Right atrium auricular region (tissue), 2 donors: ENCODE measurements around the gene MISP3. TPM values are rescaled to one million over a fixed set of nuclear protein-coding genes. Genes with fewer than 3 reads are reported as not detected.

Source experiments
- DNase-seq: peaks from one replicate; pipeline ENCODE4 v3.0.0-alpha.2; 2019; ENCODE audit warnings: low spot score
- H3K27ac ChIP-seq, 2 donors: fragments of 200-600 bp; sonication (generic); 1 replicate in 1 of 2; 2 replicates in 1 of 2; pipeline ENCODE4 v1.5.1; 2016 to 2019
- H3K27me3 ChIP-seq, 2 donors: fragments of 200-600 bp; sonication (generic); one replicate each; pipeline versions ENCODE4 v1.5.1 to v1.6.0; 2017 to 2019
- H3K36me3 ChIP-seq: fragments of 200-600 bp; sonication (generic); one replicate; pipeline ENCODE4 v1.5.1; 2016
- H3K4me1 ChIP-seq, 2 donors: fragments of 200-600 bp; sonication (generic); one replicate each; pipeline versions ENCODE4 v1.5.1 to v1.6.0; 2017 to 2019
- H3K4me3 ChIP-seq, 2 donors: fragments of 200-600 bp; sonication (generic); 1 replicate in 1 of 2; 2 replicates in 1 of 2; pipeline ENCODE4 v1.5.1; 2017 to 2019; ENCODE audit warnings: mild to moderate bottlenecking in 1 of 2, moderate library complexity in 1 of 2
- H3K9me3 ChIP-seq, 2 donors: fragments of 200-600 bp; sonication (generic); one replicate each; pipeline ENCODE4 v1.5.1; 2019
- CTCF ChIP-seq, 2 donors: fragments of 200-600 bp; sonication (generic); IDR thresholded peaks; one replicate each; pipeline ENCODE4 v1.5.1; 2019; ENCODE audit warnings: antibody characterized with exemption in 2 of 2
- total RNA-seq, 2 donors: library from RNA; depleted of rRNA; stranded (reverse); fragments of >200 nt; gene quantifications; one replicate each; pipeline ENCODE4 v1.1.0, GENCODE V29; 2016

The MISP3 gene
- total RNA-seq, 2 donors from 2014 or later: 8.7 to 12.1 TPM

DNA sequence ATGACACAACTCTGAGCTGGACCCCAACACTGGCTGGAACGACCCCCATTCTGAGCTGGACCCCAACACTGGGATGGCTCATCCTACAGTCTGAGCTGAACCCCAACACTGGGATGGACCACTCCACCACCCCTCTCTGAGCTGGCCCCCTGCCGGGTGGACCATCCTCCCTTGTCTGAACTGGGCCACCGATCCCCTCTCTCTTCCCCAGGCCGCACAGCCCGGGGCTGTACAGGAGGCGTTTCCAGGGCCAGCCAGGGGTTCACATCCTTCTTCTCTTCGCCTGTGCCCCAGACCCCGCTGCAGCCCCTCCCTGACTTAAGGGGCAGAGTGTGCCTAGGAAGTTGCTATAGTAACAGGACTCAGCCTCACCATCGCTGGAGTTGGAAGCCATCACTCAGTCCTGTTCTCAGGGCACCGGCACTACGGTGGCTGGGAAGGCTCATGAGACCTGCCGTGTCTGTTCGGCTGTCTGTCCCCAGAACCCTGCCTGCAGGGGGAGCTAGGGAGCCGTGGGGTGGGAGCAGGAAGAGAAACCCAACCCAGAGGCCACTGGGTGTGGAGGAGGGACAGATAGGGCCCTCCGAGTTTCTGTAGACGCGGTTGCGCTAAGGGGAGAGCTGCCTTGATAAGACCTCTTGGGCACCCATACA is 41.3 kb downstream of the MISP3 start:
- no peaks in the 10 kb centered on the region for H3K27me3 ChIP-seq
- H3K27ac ChIP-seq: peak overlapping the region; percentile 92 to 96
- H3K9me3 ChIP-seq: no peaks in the 10 kb centered on the region
- peak overlapping the region in 1 of 2 donors; percentile 35 for H3K4me3 ChIP-seq
- DNase-seq: no peak
- peaks cover 0 to 74% of the 10 kb centered on the region in 2 donors for H3K4me1 ChIP-seq
- no peak for TF ChIP-seq CTCF (IDR thresholded peaks at IDR 0.05)
- H3K36me3 ChIP-seq: peaks cover 4% of the 10 kb centered on the region

GRCh38 chr19:14114439-14114838 is 41.9 kb downstream of the MISP3 start:
- no peak for DNase-seq
- Histone ChIP-seq H3K4me3 (no peak overlapping the region), H3K9me3 (no peaks in the 10 kb centered on the region), H3K4me1 (peaks cover 0 to 79% of the 10 kb centered on the region in 2 donors), H3K27ac (peak overlapping the region; percentile 92 to 96), H3K36me3 (no peaks in the 10 kb centered on the region), H3K27me3 (no peaks in the 10 kb centered on the region)
- TF ChIP-seq CTCF (IDR thresholded peaks at IDR 0.05): no peak

DNA sequence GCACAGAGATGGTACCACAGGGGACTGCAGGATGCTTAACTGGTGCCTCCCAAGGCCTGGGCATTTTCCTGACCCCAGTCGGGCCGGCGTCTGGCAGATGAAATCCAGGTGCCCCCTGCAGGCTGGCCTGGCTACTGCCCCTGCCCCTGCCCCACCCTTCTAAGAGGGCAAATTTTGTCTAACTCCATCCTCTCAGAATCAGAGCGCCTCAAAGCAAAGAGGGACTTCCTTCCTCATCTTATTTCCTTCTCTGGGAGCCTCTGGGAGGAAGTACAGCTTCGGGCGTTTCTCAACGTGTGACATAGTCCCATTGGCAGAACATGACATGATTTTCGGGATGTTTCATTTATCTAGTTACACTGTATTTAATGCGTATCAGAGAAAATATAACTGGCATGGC is 42.3 kb downstream of the MISP3 start:
- Histone ChIP-seq H3K27me3 (no peaks in the 10 kb centered on the region), H3K9me3 (no peaks in the 10 kb centered on the region), H3K4me1 (peaks cover 0 to 83% of the 10 kb centered on the region in 2 donors), H3K4me3 (no peak overlapping the region), H3K27ac (peak overlapping the region; percentile 92 to 96), H3K36me3 (no peaks in the 10 kb centered on the region)
- DNase-seq: peak; percentile 71
- TF ChIP-seq CTCF (IDR thresholded peaks at IDR 0.05): peak; percentile 33 to 73

- TF ChIP-seq CTCF (IDR thresholded peaks at IDR 0.05): no peak
- no peaks in the 10 kb centered on the region for H3K9me3 ChIP-seq
- H3K4me3 ChIP-seq: peak overlapping the region; percentile 94 to 99
- H3K4me1 ChIP-seq: peaks cover 0 to 87% of the 10 kb centered on the region in 2 donors
- H3K36me3 ChIP-seq: no peaks in the 10 kb centered on the region
- no peaks in the 10 kb centered on the region for H3K27me3 ChIP-seq
- H3K27ac ChIP-seq: peak overlapping the region; percentile 92 to 96
- DNase-seq: no peak
These were observed 43.2 kb downstream of the MISP3 start for GRCh38 chr19:14115756-14116155.

- no peak for TF ChIP-seq CTCF (IDR thresholded peaks at IDR 0.05)
- no peaks in the 10 kb centered on the region for H3K36me3 ChIP-seq
- peak overlapping the region; percentile 94 to 99 for H3K4me3 ChIP-seq
- H3K27me3 ChIP-seq: no peaks in the 10 kb centered on the region
- no peaks in the 10 kb centered on the region for H3K9me3 ChIP-seq
- DNase-seq: no peak
- peaks cover 0 to 79% of the 10 kb centered on the region in 2 donors for H3K4me1 ChIP-seq
- H3K27ac ChIP-seq: peak overlapping the region; percentile 92 to 96
These were observed 43.9 kb downstream of the MISP3 start for GRCh38 chr19:14116525-14116917.
